GM18861 (cell line): ENCODE data around the gene TMEM198.

ENCODE experiments used
- ATAC-seq: cut with Tn5 transposase; IDR thresholded peaks from one replicate; pipeline ENCODE4 v1.9.1; 2021; ENCODE audit not compliant: unreplicated experiment

Gene TMEM198

DNA sequence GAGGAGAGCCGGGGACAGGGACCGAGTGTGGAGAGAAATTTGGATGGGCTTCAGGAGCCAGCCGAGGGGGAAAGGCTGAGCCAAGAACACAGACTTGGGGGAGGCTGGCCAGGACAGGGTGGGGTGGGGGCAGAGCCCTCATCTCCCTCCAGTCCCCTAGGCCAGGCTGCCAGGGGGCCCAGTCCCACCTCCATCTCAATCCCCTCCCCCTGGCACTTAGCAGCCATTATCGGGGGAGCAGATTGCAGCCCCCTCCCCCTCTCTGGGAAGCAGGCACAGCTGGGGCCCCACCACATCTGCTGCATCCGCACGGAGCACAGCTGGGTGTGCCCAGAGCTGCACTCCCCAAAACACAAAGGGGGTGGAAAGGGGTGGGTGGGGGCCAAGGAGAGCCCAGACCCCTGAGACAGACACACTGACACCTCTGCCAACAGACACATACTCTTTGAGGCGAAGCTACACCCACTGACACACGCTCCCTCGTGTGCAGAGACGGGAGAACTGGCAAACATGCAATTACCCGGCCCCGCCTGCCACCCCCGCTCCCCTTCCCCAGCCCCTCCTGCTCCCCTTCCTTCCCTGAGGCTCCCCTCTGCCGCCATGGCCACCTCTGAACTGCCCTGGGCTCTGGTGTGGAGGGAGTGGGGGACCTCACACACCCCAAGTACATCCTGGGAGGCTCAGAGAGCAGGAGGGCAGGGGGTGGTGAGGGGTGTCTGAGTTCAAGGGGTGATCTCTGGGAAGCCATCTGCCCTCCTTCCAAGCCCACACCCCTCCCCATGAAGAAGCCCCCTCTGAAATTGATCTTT, 34.7 kb upstream of the TMEM198 start:
- no peak for ATAC-seq

DNA sequence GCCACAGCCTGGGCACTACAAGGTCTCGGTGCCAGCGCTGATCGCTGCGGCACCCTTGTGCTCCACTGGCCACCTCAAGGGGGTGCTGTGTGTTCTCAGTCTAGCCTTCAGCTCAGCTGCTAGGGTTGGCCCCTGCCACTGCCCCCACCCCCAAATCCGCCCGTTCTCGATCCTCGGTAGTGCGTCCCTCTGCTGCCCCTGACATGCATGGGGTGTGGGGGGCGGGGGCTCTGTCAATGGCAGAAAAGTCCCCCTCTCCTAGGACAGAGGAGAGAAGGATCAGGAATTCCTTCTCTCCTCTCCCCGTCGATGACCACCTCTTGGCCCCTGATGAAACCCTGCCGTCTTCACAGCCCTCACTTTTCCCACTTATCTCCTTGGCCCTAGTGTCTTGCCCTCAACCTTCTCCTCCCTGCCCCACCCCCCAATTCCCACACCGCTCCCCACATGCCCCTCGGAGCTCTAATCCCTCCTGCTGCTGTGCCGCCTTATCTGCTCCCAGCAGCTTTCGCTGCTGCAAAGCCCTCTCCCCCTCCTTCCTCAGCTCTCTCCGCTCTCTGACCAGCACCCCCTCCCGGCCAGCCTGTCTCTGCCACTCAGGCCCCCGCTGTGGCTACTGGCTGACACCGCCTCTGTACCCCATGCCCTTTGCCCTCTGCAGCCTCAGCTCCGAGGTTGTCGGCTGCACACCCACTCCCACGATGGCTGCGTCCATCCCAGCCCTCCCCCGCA, 33.9 kb upstream of the TMEM198 start:
- ATAC-seq, result peak; percentile 81

DNA sequence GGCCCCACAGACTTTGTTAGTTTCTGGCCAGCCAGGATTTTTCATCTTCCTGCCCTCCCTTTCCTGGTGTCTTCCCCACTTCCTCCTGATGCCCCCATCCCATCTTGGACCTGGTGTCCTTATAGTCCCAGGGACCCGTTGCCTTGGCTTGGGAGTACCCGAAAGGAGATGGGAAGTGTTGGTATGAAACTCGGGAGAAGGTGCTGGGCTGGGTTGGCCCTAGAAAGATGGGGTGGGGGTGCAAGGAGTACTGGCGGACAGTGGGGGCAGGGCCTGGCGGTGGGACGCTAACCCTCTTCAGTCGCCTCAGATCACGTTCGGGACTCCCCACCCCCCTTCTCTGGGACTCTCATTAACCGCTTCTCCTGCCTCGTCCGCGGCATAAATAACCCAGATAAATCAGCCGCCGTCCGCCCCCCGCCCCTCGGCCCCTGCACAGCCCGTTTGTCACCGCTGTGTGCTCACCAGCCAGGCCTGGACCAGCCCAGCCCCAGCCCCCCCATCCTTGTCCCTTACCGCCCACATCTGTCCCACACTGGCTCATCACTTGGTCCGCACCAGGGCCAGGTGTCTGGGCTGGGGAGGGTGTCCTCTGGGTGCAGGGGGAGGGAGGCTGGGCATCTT, 33.2 kb upstream of the TMEM198 start:
- ATAC-seq, result no peak

DNA sequence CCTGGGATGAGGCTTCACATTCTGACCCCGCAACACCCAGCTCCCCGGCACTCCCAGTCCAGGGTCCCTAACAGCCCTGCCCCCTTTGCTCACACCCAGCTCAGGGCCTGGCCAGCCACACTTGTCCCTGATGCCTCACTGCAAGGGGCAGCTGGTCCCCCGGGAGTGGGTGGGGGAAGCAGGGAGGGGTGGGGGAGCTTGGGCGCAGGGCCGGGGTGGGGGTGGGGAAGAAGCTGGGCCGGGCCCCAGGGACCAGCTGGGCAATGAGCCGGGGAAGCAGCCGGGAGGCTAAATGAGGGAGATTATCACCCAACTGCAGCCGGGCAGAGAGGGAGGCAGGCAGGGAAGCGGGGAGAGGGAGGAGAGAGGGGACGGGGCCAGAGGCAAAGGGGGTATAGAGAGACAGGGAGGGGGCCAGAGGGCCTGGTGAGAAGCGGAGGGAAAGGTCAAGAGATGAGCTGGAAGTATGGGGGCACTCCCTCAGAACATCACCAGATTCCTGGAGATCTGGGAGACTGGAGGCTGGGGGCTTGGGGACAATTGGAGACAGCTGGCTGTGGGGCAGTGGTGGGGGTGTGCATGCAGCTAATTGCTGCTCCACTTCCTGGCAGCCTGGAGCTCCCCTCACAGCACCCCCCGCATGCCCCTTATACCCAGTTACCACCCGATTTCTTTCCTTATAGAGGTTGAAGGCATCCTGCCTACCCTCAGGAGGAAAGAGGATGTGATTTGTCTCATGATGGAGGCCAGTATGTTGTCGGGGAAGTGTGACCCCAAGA, 32.1 kb upstream of the TMEM198 start:
- no peak for ATAC-seq

DNA sequence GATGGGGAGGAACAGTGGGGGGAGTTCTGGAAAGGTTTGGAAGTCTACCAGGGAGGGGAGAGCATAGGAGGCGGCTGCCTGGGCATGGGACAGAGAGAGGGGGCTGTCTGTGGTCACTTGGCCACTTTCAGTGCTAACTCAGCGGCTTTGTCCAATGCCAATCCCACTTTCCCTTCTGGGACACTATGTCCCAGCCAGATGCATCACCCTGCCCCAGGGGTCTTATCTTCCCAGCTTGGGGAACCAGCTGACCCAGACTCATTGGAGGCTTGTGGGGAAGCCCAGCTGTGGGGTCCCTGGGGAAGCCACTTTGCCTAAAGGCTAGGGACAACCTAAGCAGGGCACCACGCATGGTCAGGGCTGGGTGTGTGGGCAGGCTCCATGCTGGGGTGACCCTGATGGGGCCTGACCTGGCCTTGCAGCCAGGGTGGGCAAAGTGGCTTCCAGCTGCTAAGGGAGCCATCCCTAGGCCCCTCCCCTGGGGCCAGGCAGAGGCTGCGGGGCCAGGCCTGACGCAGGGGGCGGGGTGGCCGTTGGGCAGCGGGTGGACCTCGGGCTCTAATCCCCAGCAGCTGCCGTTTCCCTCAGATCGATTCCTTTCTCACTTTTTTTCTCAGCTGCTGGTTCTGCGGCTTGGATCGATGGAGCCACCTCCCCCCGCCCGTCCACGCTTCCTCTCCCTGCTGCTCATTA, 31.2 kb upstream of the TMEM198 start:
- ATAC-seq, result no peak

DNA sequence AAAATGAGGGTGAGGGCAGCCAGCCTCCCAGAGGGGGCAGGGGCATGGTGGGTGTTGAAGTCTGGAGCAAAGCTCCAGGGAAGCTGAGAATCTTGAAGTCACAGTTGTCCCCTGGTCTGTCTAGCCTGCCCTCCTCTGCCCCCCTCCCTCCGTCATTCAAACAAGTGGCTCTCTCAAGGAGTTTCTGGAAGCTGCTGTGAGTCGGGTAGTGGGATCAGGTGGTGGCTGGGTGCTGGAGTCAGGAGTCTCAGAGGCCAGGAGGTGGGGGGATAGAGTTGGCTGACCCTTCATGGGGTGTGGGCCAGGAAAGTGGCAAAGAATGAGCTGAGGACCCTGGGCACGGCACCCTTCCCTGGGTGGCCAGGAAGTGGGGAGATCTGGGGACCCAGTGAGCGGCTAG, 30.0 kb upstream of the TMEM198 start:
- no peak for ATAC-seq

DNA sequence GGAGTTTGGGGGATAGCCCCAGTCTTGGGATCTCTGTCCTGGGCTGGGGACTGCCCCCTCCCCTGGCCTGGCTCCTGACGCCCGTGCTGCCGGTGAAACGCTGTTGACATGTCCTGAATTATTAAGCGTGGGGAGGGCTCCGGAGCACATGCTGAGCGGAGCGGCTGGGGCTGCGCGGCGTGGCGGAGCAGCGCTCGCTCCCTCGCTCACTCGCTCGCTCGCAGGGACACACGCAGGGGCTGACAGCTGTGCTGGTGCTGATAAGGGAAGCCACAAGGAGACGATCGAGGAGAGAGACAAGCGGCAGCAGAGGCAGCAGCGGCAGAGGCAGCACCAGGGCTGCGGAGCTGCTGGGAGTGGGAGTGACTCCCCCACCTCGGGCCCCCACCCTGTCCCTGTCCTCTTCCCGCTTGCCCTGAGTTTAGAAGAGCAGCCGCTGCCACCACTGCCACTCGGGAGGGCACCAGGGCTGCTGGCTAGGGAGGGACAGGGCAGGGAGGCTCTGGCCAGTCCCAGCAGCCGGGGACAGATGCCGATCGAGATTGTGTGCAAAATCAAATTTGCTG, 29.5 kb upstream of the TMEM198 start, which contains the start of gene ASIC4:
Gene ASIC4, plus strand, starts transcription at position 287 of the 566 bp plus-strand sequence. Its CDS starts 243 bp downstream, at position 530.
- ATAC-seq, result no peak

DNA sequence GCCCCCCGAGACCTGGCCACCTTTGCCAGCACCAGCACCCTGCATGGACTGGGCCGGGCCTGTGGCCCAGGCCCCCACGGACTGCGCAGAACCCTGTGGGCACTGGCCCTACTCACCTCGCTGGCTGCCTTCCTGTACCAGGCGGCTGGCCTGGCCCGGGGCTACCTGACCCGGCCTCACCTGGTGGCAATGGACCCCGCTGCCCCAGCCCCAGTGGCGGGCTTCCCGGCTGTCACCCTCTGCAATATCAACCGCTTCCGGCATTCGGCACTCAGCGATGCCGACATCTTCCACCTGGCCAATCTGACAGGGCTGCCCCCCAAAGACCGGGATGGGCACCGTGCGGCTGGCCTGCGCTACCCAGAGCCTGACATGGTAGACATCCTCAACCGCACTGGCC, 29.0 kb upstream of the TMEM198 start:
- ATAC-seq, result no peak

DNA sequence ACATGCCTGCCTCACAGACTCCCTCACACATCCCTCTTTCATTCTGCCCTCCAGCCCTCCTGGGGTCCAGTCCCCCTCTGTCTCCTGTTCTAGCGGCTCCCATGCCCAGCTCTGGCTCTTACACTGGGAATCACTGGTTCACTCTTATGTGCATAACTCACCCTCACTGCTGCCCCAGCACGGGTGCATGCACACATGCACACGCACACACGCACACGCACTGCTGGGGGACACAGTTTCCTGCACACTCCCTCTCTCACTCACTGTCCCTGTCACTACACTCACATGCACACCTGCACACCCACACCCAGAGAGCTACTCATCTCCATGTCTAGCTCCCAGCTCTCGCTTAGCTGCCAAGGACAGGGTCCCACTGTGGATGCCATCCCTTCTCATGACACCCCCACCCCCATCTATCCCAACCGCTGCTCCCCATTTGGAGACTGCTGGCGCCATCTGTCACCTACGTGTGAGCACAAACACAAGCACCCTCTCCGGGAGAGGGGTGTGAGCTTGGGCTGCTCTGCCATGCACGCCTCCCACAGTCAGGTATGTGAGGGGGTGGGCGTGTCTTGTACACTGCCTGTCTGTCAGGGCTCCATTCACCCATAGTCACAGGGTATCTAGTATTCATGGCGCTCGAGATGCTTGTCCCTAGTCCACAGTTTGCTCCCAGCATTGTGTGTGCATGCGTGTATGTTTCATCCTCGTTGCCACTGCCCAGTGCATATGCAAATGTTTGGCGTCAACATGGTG, 27.8 kb upstream of the TMEM198 start:
- ATAC-seq, result no peak

DNA sequence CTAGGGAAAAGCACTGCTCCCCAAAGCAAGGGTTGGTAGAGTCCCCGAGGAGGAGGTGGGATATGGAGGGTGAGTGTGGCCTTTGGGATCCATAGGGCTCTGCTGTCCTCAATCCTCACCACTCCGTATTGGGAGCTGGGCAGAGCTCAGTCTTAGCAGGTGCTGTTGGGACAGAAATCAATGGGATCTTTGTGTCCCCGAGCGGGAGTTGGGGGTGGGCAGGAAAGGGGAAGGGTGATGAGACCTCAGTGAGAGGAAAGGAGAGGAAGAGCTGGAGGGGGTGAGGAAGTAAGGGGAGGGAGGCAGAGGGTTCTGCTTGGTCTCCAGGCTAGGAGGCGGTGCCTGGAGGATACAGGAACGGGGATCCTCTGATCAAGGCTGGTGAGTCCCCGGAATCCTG, 26.9 kb upstream of the TMEM198 start:
- no peak for ATAC-seq

DNA sequence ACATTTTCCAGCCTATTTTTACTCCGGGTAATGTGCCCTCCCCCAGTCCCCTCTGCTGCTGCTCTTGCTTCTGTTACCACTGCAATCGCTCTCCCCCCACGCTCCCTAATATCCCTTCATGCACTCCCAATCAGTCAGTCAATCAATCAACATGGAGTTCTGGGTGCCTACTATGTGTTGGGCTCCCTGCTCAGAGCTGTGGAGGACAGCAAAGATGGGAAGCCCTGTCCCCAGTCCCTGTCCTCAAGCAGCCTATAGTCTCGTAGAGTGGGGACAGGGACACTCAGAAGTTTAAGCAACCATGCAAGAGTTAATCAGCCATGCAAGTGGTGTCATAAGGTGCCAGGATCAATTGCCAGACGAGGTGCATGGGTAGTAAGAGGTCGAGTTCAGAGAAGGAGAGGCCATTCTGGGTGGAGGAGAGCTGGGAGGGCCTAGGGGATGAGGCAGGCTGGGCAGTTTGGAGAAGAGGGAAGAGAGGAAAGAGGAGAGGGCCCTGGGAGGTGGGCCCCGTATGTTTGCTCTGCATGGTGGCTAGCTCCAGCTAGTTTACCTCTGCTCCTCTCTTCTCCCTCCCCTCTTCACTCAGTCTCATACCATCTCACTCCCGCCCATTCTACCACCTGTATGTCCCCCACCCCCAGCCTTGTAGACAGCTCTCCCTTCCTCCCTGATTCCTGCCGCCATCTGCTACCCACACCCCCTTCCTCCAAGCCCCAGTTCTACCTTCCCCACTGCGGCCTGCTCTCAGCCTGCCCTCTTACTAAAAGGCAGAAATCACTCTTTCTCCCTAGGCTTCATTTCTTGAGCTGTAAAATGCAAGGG, 25.7 kb upstream of the TMEM198 start:
- no peak for ATAC-seq

DNA sequence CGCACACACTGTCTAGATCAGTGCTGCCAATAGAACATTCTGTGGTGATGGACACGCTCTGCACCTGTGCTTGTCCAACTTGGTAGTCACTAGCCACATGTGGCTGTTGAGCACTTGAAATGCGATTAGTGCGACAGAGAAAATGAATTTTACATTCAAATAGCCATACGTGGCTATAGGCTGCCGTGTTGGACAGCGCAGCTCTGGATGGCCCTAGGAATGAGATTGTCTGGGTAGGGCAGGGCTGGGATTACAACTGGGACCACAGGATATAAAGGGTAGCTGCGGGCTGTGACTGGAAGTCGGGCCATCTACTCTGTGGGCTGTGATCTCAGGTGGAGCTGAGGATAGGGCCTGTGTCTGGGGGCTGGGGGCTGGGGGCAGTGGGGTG, 24.3 kb upstream of the TMEM198 start:
- ATAC-seq, result no peak

DNA sequence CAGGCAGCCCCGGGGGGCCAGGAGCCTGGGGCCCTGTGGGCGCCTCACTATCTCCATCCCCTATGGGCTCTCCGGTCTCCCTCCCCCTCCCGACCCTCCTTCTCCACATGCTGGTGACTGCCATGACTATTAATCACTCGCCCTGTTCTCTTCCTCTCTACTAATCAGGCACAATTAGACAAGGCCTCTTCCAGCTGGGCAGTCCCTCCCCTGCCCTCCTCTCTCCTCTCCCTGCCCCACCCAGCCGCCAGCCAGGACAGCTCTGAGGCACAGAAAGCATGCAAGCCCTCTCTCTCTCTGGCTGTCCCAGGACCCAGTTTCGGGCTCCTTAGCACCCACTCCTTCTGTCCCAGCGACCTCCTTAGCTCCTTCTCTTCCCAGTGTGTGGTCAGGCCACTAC, 23.7 kb upstream of the TMEM198 start:
- no peak for ATAC-seq

DNA sequence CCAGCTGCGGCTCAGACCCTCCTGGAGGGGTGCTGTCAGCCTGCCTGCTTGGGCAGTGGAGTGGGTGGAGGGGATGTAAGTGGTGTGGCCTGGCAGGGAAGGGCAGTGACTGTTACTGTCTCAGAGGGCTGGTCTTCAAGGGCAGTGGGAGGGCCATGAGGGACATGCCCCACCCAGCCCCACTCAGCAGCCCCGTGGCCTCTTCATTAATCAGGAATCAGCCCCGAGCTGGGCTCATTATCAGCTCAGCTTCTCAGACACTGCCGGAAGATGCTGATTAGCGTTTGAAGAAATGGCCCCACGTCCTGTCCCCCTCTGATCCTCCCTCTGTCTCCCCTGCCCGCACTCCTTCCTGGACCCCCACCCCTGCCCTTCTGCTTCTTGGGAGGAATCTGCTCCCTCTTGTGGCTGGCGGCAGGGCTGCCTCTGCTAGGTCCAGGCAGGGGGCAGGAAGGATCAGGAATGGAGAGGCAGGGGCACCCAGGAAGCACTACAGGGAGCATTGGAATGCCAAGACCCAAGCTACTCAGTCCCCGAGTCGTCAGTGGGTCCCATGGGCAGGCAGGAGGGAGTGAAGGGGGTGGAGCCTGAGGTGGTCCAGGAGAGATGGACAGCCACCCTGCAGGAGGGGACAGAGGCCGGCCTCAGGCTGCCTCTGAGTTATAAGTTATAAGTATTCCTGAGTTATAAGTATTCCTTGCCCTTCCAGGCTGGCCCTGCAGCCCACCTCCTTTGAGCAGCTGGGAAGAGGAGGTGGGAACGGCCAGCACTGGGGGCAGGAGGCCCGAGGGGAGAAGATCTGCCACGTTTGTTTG, 22.6 kb upstream of the TMEM198 start:
- no peak for ATAC-seq

DNA sequence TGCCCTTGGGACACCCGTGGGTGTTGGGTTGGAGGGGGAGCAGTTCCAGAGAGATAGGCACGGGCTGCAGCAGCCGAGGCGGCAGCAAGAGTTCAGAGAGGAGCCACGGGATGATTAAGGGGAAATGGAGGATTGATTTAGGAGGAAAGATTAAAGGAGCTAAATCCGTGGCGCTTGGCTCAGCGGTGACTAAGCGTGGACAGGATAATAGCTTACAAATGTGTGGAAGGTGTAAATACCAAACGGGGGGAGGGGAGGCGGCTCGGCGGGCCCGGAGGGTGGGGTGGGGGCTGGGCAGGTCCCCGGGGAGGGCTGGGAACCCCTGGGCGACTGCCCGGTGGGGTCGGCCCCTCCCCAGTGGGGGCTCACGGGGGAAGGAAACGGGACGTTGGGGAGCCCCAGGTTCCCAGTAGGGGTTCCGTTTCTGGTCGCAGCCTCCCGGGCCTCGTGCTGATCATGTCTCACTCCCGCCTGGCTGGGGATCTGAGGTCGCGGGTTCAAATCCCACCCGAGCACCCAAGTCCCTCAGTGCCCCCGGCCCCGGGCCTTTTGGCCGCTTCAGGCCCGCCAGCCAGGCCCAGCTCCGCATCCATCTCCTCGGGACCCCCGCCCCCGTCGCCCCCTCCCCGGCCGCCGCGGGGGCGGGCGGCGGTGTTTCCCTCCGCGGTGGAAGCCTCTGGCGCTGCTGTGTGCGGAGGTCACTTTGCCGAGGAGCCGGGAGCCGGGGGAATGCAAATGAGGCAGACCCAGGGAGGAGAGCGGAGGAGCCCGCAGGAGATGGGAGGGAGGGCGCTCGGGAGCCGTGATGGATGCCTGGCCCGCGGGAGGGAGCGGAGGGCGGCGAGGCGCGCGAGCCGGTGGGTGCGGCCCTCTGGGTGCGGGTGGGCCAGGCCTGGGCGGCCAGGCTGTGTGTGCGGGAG, 21.5 kb upstream of the TMEM198 start:
- no peak for ATAC-seq

DNA sequence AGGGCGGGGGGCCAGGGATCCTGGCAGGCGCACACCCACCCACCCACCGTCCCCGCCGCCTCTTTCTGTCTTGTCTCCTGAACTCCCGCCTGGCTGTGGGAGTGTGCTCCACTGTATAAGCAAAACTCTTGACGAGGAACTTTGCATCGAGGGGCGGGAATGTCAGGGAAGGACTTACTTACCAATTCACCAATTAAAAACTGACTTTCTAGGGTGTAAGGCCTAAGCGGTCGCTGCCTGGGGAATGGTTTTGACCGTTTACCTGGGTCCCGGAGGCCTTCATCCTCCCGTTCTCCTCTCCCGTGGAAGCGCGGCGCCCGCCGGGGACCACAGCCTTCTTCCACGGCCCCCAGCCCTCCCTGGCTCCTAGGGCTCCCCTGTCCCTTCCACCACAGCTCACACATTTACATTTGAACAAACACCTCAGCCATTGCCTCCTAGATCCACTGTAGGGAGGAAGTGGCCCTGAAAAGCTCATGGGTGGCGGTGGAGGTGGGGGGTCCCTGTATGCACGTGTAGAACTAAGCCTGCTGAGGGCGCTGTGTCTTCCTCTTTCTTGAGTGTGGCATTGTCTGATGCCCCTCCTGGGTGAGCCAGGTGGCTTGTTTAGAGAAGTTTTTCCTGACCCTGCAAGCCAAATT, 20.7 kb upstream of the TMEM198 start:
- no peak for ATAC-seq
